ENCODE measurements around the gene KIF2A.

DNA sequence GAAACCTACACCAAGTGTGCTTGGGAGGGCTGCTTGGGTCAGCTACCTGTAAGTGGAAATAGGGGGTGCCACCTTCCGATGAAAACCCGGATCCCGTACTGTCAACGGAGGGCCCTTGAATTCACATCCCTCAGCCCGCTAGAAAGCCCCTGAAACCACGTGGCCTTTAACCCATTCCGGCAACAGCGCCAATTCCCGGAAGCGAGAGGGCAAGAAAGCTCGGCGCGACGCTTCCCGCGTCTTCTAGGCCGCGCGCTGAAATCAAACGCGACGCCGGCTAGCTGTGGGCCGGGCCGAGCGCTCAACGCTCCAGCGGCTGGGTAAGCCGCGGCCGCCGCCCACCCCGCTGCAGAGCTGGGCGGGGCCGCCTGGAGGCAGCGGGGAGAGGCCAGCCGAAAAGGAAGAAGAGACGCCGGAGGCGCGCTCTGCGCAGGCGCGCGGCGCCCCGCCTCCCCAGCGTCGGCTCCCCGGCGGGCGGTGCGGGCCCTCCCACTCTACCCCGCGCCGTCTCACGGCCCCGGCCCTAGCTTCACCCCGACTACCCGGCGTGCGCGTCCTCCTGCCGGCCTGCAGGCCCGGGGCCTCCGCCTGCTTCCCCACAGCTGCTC lies at the start of gene KIF2A:
- TF ChIP-seq ZNF384 (IDR thresholded peaks at IDR 0.05) (no peak), TARDBP (IDR thresholded peaks at IDR 0.05) (no peak), SUZ12 (IDR thresholded peaks at IDR 0.05) (no peak), FOXA1 (IDR thresholded peaks at IDR 0.05) (no peak), HDGF (IDR thresholded peaks at IDR 0.05; ENCODE audit: borderline replicate concordance) (no peak), BHLHE40 (IDR thresholded peaks at IDR 0.05; ENCODE audit: borderline replicate concordance) (no peak), NFRKB (IDR thresholded peaks at IDR 0.05) (no peak)
